ENCODE measurements around the gene NTM.

The NTM gene

GRCh38 chr11:131691181-131692041, 321.0 kb downstream of the NTM start:
- DNase-seq = peak; percentile 17 to 57 (median 32)

GRCh38 chr11:131692151-131692550, 321.7 kb downstream of the NTM start:
- no peak for DNase-seq

- DNase-seq = no peak
These were observed 322.5 kb downstream of the NTM start for GRCh38 chr11:131692961-131693360.

GRCh38 chr11:131693756-131694155, 323.3 kb downstream of the NTM start:
- DNase-seq = no peak

GRCh38 chr11:131694526-131695424, 324.4 kb downstream of the NTM start:
- peak; percentile 77 to 88 (median 84) for DNase-seq

- no peak for DNase-seq
These were observed 325.5 kb downstream of the NTM start for GRCh38 chr11:131695889-131696429.

- no peak for DNase-seq
These were observed 326.3 kb downstream of the NTM start for GRCh38 chr11:131696690-131697089.

- no peak for DNase-seq
These were observed 332.9 kb downstream of the NTM start for GRCh38 chr11:131703311-131703710.

GRCh38 chr11:131704682-131705081, 334.3 kb downstream of the NTM start:
- no peak for DNase-seq

GRCh38 chr11:131710511-131710910, 340.1 kb downstream of the NTM start:
- DNase-seq = no peak

GRCh38 chr11:131712897-131713296, 342.5 kb downstream of the NTM start:
- DNase-seq = no peak

GRCh38 chr11:131713529-131714134, 343.2 kb downstream of the NTM start:
- DNase-seq = no peak

- no peak for DNase-seq
These were observed 347.2 kb downstream of the NTM start for GRCh38 chr11:131717616-131718015.

GRCh38 chr11:131723088-131723487, 352.7 kb downstream of the NTM start:
- no peak for DNase-seq

GRCh38 chr11:131724436-131724975, 354.1 kb downstream of the NTM start:
- no peak for DNase-seq

GRCh38 chr11:131734871-131735270, 364.5 kb downstream of the NTM start:
- no peak for DNase-seq

GRCh38 chr11:131737357-131737756, 366.9 kb downstream of the NTM start:
- DNase-seq = peak in 3 of 4 experiments; percentile 4 to 21 (median 13)

GRCh38 chr11:131739243-131739882, 368.9 kb downstream of the NTM start:
- no peak for DNase-seq

GRCh38 chr11:131744847-131745246, 374.4 kb downstream of the NTM start:
- no peak for DNase-seq

- no peak for DNase-seq
These were observed 375.0 kb downstream of the NTM start for GRCh38 chr11:131745405-131745804.

GRCh38 chr11:131746201-131746600, 375.8 kb downstream of the NTM start:
- no peak for DNase-seq

All from suppressor macrophage (primary cell).